Chondrocyte (in vitro differentiated cells): ENCODE measurements around the gene VANGL1. TPM values are rescaled to one million over a fixed set of nuclear protein-coding genes. Genes with fewer than 3 reads are reported as not detected.

Source experiments
- DNase-seq: peaks from one replicate; pipeline ENCODE4 v3.0.0; 2021; ENCODE audit warnings: mixed read lengths, low spot score
- H3K27ac Mint-ChIP-seq: one replicate; pipeline ENCODE4 v1.8.0; 2021; ENCODE audit warnings: mild to moderate bottlenecking, moderate library complexity, mixed read lengths; ENCODE audit not compliant: unreplicated experiment
- H3K27me3 Mint-ChIP-seq: 2 replicates; pipeline ENCODE4 v1.8.0; 2021; ENCODE audit warnings: low read depth, mixed read lengths
- H3K36me3 Mint-ChIP-seq: 2 replicates; pipeline ENCODE4 v1.8.0; 2021; ENCODE audit warnings: low read depth, mixed read lengths
- H3K4me1 Mint-ChIP-seq: 2 replicates; pipeline ENCODE4 v1.8.0; 2021; ENCODE audit warnings: low read depth, mild to moderate bottlenecking, mixed read lengths
- H3K4me3 Mint-ChIP-seq: one replicate; pipeline ENCODE4 v1.8.0; 2021; ENCODE audit warnings: mild to moderate bottlenecking, moderate library complexity, mixed read lengths; ENCODE audit not compliant: unreplicated experiment
- H3K9me3 Mint-ChIP-seq: 2 replicates; pipeline ENCODE4 v1.8.0; 2021; ENCODE audit warnings: low read depth, mixed read lengths
- CTCF ChIP-seq: fragments of 200-600 bp; sonication (generic); IDR thresholded peaks from 2 replicates; pipeline ENCODE4 v1.5.0; 2021; ENCODE audit warnings: antibody characterized with exemption, mild to moderate bottlenecking, moderate library complexity
- total RNA-seq: library from RNA; stranded (reverse); gene quantifications from 3 replicates; pipeline ENCODE4 v1.2.1, GENCODE V29; 2021

VANGL1 gene
- total RNA-seq, 1 donor from 2014 or later, result 16.2 TPM

- TF ChIP-seq CTCF, result no peak
- DNase-seq, result no peak
- H3K4me1 Mint-ChIP-seq, result peaks cover 38% of the 10 kb centered on the region
- peaks cover 9% of the 10 kb centered on the region for H3K36me3 Mint-ChIP-seq
- H3K4me3 Mint-ChIP-seq, result no peak overlapping the region
- H3K9me3 Mint-ChIP-seq, result peaks cover 4% of the 10 kb centered on the region
- H3K27me3 Mint-ChIP-seq, result no peaks in the 10 kb centered on the region
- H3K27ac Mint-ChIP-seq, result no peak overlapping the region
Measured at GRCh38 chr1:115672224-115673009, 30.6 kb downstream of the VANGL1 start.

- Mint-ChIP-seq H3K4me3 (no peak overlapping the region), H3K36me3 (peaks cover 4% of the 10 kb centered on the region), H3K27ac (no peak overlapping the region), H3K27me3 (no peaks in the 10 kb centered on the region), H3K4me1 (peaks cover 18% of the 10 kb centered on the region), H3K9me3 (no peaks in the 10 kb centered on the region)
- no peak for TF ChIP-seq CTCF
- DNase-seq, result no peak
Measured at GRCh38 chr1:115676498-115677181, 34.9 kb downstream of the VANGL1 start.

- H3K9me3 Mint-ChIP-seq, result no peaks in the 10 kb centered on the region
- peaks cover 13% of the 10 kb centered on the region for H3K4me1 Mint-ChIP-seq
- H3K36me3 Mint-ChIP-seq, result peaks cover 4% of the 10 kb centered on the region
- no peaks in the 10 kb centered on the region for H3K27me3 Mint-ChIP-seq
- H3K4me3 Mint-ChIP-seq, result no peak overlapping the region
- TF ChIP-seq CTCF, result no peak
- no peak overlapping the region for H3K27ac Mint-ChIP-seq
- DNase-seq, result no peak
Measured at GRCh38 chr1:115677182-115677555, 35.4 kb downstream of the VANGL1 start.

GRCh38 chr1:115677565-115677964, 35.8 kb downstream of the VANGL1 start:
- no peak for DNase-seq
- no peaks in the 10 kb centered on the region for H3K9me3 Mint-ChIP-seq
- TF ChIP-seq CTCF, result no peak
- H3K27ac Mint-ChIP-seq, result no peak overlapping the region
- H3K4me1 Mint-ChIP-seq, result peaks cover 13% of the 10 kb centered on the region
- H3K36me3 Mint-ChIP-seq, result peaks cover 6% of the 10 kb centered on the region
- no peaks in the 10 kb centered on the region for H3K27me3 Mint-ChIP-seq
- no peak overlapping the region for H3K4me3 Mint-ChIP-seq

- Mint-ChIP-seq H3K27me3 (no peaks in the 10 kb centered on the region), H3K27ac (no peak overlapping the region), H3K36me3 (peaks cover 6% of the 10 kb centered on the region), H3K9me3 (no peaks in the 10 kb centered on the region), H3K4me3 (no peak overlapping the region), H3K4me1 (peaks cover 13% of the 10 kb centered on the region)
- TF ChIP-seq CTCF, result no peak
- DNase-seq, result no peak
Measured at GRCh38 chr1:115678141-115678540, 36.4 kb downstream of the VANGL1 start.
